HG02798 (cell line): Measurements from ENCODE around the gene MAPKAPK2.
A peak's percentile ranks its signal among the peaks of the same experiment; 100 is the strongest.

Experiments used
- ATAC-seq: cut with Tn5 transposase; IDR thresholded peaks from one replicate; pipeline ENCODE4 v1.9.1; 2021; ENCODE audit warnings: mild to moderate bottlenecking; ENCODE audit not compliant: unreplicated experiment, poor library complexity

Gene MAPKAPK2

DNA sequence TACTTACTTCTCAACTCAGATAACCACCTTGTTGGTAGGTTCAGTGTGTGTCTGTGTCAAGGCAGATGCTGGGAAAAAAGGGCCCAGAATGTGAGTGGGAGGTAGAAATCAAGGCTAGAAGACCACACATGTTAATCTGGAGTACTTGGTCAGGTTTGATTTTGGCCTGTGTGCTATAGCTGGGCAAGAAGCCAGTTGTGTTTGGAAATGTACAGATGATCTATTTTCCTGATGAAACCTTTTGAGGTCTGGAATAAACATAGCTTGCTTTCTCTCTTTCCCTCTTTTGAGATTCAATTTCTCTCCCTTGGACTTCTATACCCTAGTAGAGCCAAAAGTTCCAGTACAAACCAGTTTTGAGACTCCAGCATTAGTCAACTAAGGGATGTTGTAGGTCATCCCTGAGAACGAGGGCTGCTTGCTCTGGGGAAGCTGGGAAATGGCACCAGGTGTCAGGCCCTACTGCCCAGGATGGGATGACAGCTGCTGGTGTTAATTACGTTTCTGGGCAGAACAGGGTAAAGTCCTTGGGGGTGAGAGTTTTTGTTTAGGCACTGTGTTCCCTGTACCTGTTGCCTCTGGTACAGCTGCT, 15.8 kb downstream of the MAPKAPK2 start:
- no peak for ATAC-seq

DNA sequence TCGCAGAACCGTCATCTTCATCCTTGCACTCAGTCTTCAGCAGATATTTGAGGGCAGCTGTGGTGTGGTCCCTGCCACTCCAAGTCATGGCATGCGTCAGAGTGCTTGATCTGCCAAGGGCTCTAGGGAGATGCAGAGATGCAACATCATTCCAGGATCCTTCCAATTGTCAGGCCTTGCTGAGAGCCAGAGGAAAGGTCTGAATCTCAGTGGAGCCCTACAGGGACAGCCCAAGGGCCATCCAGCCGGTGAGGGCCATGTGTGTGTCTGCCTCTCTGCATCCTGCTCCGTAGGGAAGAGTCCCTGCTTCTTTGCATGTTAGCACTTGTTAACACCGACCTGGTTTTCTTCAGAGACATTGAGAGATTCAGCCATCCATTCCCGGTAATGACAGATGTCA, 17.6 kb downstream of the MAPKAPK2 start:
- no peak for ATAC-seq

DNA sequence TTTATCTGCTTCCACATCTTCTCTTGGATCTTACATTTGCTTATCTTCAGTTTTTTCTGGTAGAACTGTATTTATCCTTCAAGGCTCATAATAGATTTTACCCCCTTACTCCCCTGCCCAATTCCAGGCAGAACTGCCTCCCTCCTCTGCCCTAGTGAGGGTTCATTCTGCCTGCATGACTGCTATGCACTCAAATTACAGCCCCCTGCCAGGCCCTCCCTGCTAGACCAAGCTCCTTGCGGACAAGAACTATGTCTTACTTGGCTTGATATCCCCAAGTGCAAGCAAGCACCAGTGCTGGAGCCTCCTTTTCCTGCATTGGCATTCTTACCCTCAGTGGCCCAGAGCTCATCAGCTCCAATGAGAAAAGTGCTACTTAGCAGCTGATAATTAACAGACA, 18.1 kb downstream of the MAPKAPK2 start:
- no peak for ATAC-seq

GRCh38 chr1:206703661-206704060, 19.0 kb downstream of the MAPKAPK2 start:
- peak; percentile 67 for ATAC-seq

- no peak for ATAC-seq
Observed at GRCh38 chr1:206704226-206704625, 19.5 kb downstream of the MAPKAPK2 start.

DNA sequence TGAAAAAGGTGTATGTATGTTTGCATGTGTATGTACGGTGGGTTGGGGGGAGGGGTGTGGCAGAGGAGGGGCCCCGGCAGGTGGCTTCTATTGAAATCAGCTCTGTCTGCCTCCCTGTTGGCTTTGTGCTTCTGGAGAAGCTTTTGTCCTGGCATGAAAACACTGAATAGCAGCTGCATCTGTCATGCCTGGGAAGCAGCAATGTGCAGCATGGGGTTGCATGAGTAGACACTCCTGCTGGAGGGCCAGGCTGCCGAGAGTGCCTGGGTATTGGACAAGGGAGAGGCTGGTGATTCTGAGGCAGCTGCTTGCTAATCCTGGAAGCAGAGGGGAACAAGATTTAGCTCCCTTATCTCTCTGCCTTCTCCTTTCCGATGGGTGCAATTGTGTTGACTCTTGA, 20.5 kb downstream of the MAPKAPK2 start:
- no peak for ATAC-seq

DNA sequence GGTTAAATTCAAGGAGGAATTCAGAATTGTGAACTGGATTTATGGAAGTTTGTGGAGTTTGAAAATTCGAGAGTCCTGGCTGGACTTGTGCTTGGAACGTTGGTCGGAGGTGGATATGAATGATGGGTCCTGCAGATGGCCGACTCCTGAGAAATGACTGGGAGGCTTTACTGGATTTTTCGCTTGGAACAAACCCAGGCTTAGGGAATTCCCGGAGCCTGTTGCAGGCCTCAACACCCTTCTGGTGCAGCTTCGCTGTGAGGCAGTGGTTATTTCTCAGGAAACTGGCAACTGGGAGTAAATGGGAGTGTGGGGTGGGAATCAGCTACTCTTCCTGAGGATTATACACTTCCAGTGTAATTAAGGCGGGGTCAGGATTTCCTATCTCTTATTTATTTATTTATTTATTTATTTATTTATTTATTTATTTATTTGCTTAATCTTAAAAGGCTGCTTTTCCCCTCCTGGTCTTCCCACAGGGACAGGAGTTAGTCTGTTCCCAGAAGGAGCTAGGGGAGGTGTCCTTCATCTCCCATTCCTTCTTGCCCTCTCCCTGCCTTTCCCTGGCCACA, 21.1 kb downstream of the MAPKAPK2 start:
- no peak for ATAC-seq

DNA sequence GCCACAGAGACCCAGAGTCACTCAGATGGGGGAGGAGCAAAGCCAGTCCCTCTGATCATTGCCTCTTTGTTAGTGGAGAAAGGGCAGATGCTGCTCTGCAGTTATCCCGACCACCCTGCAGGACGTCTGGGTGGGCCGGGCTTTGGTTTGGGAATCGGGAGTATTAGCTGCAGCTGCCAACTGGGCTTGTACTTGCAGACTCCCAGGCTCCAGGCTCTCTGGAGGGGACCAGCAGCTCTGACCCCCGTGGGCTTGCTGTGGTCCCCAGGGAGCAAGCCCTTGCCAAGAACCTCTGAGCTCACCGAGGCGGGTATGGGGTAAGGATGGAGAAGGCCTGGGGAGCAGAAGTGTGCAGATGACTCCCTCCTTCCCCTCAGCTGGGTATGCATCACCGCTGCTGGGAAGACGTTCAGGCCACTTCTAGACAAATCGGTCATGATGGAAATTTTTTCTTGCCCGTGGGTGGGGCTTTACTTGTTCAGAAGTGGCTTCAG, 21.6 kb downstream of the MAPKAPK2 start:
- ATAC-seq: no peak

DNA sequence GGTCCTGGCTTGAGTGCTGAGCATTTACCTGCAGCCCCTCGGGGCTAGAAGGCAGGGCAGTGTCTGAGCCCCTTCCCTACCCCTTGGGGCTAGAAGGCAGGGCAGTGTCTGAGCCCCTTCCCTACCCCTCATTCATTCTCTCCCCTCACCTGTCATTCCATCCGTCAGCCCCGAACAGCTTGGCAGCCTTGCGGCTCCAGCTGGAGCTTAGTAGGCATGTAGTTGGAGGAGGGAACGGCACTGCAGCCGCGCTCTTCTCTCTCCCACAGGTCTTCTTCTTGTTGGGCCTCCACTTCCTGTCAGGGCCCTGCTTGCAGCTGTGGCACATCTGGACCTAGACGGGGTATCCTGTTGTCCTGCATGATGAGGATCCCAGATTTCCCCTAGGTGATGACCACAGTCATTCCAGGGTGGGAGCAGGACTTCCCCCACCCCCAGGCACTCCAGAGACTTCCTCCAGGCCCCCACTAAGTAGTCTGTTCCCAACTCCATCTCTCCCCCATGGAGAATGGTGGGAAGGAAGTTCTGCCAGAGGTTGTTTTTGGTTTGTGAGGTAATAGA, 22.2 kb downstream of the MAPKAPK2 start:
- ATAC-seq: no peak

- no peak for ATAC-seq
Observed at GRCh38 chr1:206708058-206708457, 23.4 kb downstream of the MAPKAPK2 start.

- no peak for ATAC-seq
Observed at GRCh38 chr1:206708882-206709281, 24.2 kb downstream of the MAPKAPK2 start.

DNA sequence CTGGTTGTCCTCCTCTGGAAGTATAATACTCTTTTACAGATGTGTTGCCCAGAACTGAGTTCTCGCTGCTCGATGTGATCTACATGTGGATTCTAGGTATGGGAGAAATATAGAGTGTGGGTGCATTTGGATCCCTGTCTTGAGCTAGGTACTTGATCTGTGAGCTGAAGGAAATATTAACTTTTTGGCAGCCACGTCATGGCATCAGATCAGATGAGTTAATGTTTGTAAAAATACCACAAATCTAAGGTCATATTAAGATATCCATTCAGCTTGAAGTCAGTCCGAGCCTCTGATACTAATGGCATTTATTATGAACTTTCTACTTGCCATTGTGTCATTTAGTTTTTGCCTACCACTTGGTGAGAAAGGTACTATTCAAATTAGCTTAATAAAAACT, 24.6 kb downstream of the MAPKAPK2 start:
- no peak for ATAC-seq

- no peak for ATAC-seq
Observed at GRCh38 chr1:206709772-206710459, 25.2 kb downstream of the MAPKAPK2 start.

- no peak for ATAC-seq
Observed at GRCh38 chr1:206710460-206710823, 25.7 kb downstream of the MAPKAPK2 start.

DNA sequence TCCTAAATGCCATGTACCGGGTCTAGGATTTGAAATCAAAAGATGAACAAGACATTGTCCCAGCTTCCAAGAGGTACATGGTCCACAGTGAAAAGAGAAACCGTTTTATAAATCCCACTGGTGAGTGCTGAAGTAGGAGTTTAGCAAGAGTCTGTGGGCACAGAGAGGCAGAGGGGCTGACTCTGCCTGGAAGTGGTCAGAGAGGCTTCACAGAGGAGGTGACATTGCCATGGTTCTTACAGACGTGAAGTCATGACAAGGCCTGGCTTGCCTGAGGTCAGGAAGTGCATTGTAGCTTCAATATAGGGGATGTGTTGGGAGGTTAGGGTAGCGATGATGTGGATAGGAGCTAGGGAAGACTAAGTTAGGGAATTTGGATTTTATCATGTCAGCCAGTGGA, 28.4 kb downstream of the MAPKAPK2 start:
- no peak for ATAC-seq

DNA sequence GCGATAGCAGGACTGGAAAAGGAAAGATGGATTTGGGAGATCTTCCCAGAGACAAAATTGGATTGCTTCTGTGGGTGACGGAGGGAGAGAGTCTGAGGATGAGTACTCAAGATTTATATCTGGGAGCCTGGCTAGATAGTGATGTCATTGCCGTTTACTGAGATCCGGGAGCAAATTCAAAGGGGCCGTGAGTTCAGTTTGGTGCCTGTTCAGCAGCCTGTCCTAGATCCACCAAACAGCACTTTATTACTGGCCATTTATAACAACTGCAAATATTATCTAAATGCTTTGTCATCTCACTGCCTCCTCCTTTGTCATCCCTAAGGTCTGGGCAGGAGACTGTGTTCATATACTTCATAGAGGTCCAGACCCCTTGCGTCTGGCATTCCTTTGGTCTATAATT, 29.2 kb downstream of the MAPKAPK2 start:
- no peak for ATAC-seq

DNA sequence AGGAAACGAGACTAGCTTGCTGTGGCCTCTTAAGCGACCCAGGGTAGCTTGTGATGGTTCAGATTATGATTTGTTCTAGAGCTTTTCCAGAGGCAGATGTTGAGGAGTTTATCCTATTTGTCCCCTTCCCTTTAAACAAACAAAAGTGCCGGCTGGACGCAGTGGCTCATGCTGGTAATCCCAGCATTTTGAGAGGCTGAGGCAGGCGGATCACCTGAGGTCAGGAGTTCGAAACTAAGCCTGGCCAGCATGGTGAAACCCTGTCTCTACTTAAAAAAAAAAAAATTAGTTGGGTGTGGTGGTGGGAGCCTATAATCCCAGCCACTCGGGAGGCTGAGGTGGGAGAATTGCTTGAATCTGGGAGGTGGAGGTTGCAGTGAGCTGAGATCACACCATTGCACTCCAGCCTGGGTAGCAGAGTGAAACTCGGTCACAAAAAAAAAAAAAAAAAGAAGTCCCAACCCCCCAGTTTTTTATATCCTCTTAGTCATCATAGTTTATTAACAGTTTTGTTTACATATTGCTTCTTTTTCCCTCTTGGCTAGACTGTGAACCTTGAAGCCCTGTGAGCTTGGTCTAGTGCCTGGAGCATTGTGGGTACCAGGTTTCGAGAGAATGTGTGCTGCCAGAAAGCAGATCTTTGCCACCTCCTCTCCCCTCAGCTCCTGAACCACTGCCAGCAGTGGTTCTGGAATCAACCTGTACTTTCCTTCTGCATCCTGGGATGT, 29.8 kb downstream of the MAPKAPK2 start:
- no peak for ATAC-seq

DNA sequence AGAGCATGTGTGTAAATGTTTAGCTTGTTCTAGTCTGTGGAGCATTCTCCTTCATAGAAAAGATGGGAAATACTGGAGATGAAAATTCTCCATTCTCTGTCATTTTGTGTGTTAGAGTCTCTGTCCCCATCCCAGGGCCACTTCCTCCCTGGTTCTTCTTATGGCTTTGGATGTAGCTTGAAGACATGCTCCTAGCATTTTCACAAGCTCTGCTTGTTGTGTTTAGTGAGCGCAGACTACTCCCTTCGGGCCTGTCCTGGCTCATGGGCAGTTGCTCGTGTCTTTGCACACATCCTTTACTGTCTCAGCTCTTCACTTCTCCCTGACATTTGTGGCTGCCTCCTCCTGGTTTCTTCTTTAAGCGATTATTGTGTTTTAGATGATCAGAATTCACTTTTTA, 30.4 kb downstream of the MAPKAPK2 start:
- no peak for ATAC-seq

DNA sequence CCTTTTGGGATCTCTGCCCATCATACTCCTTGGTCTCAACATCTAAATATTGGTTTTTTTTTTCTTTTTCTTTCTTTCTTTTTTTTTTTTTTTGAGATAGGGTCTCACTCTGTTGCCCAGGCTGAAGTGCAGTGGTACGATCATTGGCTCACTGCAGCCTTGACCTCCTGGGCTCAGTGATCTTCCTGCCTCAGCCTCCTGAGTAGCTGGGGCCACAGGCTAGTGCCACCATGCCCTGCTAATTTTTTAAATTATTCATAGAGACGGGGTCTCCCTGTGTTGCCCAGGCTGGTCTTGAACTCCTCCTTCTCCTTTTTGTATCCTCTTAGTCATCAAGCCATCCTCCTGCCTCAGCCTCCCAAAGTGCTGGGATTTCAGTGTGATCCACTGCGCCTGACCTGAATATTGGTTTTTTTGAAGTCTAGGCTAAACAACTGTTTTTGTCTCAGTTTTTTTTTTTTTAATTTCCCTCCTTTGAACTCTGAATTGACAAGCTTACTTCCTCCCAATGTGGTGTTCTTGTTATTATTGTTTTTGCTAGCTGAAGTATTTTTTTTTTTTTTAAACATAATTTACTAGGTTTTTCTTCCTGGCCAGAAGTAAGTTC, 30.9 kb downstream of the MAPKAPK2 start:
- no peak for ATAC-seq

GRCh38 chr1:206716159-206716869, 31.6 kb downstream of the MAPKAPK2 start:
- ATAC-seq: no peak
